ENCODE results near the gene MSI2. TPM values are rescaled to one million over a fixed set of nuclear protein-coding genes. Genes with fewer than 3 reads are reported as not detected.

MSI2 gene
- total and polyA plus RNA-seq, 9 of the 15 experiments (the other 6 are each of a cell fraction or from before 2014, with no cell fraction given), result 4.6 to 61.8 (median 42.4) TPM

DNA sequence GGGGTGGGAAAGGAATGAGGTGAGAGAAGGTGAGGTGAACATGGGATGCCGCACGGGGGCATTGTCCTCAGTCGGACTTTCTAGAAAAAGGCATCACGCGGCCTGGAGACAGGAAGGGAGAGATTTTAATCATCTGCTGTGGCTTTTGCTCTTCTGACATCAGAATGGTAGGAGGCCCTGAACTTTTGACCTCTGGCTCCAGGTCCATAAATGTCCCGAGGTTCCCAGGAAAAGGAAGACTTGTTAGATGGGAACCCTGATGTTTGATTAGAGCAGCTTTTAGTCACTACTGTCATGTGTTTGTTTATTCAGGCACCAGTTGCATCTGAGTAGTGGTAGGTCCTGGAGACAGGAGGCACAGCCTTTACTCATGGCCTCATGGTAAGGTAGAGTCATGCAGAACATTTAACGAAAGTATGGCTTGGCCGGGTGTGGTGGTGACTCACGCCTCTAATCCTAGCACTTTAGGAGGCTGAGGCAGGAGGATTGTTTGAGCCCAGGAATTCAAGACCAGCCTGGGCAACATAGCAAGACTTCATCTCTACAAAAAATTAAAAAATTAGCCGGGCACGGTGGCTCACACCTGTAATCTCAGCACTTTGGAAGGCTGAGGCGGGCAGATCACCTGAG lies 203.1 kb downstream of the MSI2 start (continued):
- TF ChIP-seq ZNF584 (CRISPR knock-in tag; IDR thresholded peaks at IDR 0.05; ENCODE audit: low read depth), result 0 out of 2 replicates have a peak, but pooled peaks have one; percentile 60
- no peak for TF ChIP-seq XRCC3 (IDR thresholded peaks at IDR 0.05)
- TF ChIP-seq, protein P1, sequence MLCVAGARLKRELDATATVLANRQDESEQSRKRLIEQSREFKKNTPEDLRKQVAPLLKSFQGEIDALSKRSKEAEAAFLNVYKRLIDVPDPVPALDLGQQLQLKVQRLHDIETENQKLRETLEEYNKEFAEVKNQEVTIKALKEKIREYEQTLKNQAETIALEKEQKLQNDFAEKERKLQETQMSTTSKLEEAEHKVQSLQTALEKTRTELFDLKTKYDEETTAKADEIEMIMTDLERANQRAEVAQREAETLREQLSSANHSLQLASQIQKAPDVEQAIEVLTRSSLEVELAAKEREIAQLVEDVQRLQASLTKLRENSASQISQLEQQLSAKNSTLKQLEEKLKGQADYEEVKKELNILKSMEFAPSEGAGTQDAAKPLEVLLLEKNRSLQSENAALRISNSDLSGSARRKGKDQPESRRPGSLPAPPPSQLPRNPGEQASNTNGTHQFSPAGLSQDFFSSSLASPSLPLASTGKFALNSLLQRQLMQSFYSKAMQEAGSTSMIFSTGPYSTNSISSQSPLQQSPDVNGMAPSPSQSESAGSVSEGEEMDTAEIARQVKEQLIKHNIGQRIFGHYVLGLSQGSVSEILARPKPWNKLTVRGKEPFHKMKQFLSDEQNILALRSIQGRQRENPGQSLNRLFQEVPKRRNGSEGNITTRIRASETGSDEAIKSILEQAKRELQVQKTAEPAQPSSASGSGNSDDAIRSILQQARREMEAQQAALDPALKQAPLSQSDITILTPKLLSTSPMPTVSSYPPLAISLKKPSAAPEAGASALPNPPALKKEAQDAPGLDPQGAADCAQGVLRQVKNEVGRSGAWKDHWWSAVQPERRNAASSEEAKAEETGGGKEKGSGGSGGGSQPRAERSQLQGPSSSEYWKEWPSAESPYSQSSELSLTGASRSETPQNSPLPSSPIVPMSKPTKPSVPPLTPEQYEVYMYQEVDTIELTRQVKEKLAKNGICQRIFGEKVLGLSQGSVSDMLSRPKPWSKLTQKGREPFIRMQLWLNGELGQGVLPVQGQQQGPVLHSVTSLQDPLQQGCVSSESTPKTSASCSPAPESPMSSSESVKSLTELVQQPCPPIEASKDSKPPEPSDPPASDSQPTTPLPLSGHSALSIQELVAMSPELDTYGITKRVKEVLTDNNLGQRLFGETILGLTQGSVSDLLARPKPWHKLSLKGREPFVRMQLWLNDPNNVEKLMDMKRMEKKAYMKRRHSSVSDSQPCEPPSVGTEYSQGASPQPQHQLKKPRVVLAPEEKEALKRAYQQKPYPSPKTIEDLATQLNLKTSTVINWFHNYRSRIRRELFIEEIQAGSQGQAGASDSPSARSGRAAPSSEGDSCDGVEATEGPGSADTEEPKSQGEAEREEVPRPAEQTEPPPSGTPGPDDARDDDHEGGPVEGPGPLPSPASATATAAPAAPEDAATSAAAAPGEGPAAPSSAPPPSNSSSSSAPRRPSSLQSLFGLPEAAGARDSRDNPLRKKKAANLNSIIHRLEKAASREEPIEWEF (CRISPR knock-in tag; IDR thresholded peaks at IDR 0.05), result no peak; the same call in 1 of the 2 replicates
- TF ChIP-seq, protein P2, sequence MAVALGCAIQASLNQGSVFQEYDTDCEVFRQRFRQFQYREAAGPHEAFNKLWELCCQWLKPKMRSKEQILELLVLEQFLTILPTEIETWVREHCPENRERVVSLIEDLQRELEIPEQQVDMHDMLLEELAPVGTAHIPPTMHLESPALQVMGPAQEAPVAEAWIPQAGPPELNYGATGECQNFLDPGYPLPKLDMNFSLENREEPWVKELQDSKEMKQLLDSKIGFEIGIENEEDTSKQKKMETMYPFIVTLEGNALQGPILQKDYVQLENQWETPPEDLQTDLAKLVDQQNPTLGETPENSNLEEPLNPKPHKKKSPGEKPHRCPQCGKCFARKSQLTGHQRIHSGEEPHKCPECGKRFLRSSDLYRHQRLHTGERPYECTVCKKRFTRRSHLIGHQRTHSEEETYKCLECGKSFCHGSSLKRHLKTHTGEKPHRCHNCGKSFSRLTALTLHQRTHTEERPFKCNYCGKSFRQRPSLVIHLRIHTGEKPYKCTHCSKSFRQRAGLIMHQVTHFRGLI (CRISPR knock-in tag; IDR thresholded peaks at IDR 0.05), result peak; percentile 61; the same call in 1 of the 2 replicates
- TF ChIP-seq, protein P3, sequence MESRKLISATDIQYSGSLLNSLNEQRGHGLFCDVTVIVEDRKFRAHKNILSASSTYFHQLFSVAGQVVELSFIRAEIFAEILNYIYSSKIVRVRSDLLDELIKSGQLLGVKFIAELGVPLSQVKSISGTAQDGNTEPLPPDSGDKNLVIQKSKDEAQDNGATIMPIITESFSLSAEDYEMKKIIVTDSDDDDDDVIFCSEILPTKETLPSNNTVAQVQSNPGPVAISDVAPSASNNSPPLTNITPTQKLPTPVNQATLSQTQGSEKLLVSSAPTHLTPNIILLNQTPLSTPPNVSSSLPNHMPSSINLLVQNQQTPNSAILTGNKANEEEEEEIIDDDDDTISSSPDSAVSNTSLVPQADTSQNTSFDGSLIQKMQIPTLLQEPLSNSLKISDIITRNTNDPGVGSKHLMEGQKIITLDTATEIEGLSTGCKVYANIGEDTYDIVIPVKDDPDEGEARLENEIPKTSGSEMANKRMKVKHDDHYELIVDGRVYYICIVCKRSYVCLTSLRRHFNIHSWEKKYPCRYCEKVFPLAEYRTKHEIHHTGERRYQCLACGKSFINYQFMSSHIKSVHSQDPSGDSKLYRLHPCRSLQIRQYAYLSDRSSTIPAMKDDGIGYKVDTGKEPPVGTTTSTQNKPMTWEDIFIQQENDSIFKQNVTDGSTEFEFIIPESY (CRISPR knock-in tag; IDR thresholded peaks at IDR 0.05), result no peak
- no peak for TF ChIP-seq POLR2AphosphoS2 (IDR thresholded peaks at IDR 0.05; ENCODE audit: low read length)
- no peak for TF ChIP-seq SRSF9 (IDR thresholded peaks at IDR 0.05; ENCODE audit: borderline replicate concordance, low read depth, low read length)
- no peak for TF ChIP-seq CEBPG (CRISPR knock-in tag; IDR thresholded peaks at IDR 0.05)
- TF ChIP-seq CEBPG (tag; conservative IDR thresholded peaks at IDR 0.05 in 1 of 2, IDR thresholded peaks at IDR 0.05 in 1 of 2), result no peak; a peak in 1 of 4 replicates
- no peak for TF ChIP-seq ZBED1 (IDR thresholded peaks at IDR 0.05)
- 0 out of 4 replicates have a peak, but pooled peaks of 1 of the 2 experiments have one; percentile 50 for TF ChIP-seq ARNT (IDR thresholded peaks at IDR 0.05)
- TF ChIP-seq SMC3 (conservative IDR thresholded peaks at IDR 0.05; ENCODE audit: insufficient read depth, low read depth, low read length), result 0 out of 2 replicates have a peak, but pooled peaks have one; percentile 13
- TF ChIP-seq ELF1 (tag; IDR thresholded peaks at IDR 0.05), result 0 out of 2 replicates have a peak, but pooled peaks have one; percentile 38
- TF ChIP-seq NRF1 (conservative IDR thresholded peaks at IDR 0.05 in 1 of 2, IDR thresholded peaks at IDR 0.05 in 1 of 2), result peak in 1 of 2 experiments; percentile 11; a peak in 1 of 4 replicates
- TF ChIP-seq NONO (IDR thresholded peaks at IDR 0.05; ENCODE audit: low read depth in 2 of 2, low read length in 1 of 2), result no peak
- 0 out of 2 replicates have a peak, but pooled peaks have one; percentile 19 for TF ChIP-seq BCOR (IDR thresholded peaks at IDR 0.05)
- TF ChIP-seq PTTG1 (tag; IDR thresholded peaks at IDR 0.05; ENCODE audit: low read depth), result no peak; the same call in 1 of the 2 replicates
- TF ChIP-seq, protein P4, sequence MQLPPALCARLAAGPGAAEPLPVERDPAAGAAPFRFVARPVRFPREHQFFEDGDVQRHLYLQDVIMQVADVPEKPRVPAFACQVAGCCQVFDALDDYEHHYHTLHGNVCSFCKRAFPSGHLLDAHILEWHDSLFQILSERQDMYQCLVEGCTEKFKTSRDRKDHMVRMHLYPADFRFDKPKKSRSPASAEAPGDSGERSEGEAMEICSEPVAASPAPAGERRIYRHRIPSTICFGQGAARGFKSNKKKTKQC (CRISPR knock-in tag; IDR thresholded peaks at IDR 0.05), result no peak

All from K562 (cell line).